HG02981 (cell line): Measurements from ENCODE around the gene NT5E.

Source experiments
- ATAC-seq: cut with Tn5 transposase; IDR thresholded peaks from one replicate; pipeline ENCODE4 v1.9.1; 2021; ENCODE audit warnings: mild to moderate bottlenecking, moderate library complexity; ENCODE audit not compliant: unreplicated experiment

Gene NT5E

DNA sequence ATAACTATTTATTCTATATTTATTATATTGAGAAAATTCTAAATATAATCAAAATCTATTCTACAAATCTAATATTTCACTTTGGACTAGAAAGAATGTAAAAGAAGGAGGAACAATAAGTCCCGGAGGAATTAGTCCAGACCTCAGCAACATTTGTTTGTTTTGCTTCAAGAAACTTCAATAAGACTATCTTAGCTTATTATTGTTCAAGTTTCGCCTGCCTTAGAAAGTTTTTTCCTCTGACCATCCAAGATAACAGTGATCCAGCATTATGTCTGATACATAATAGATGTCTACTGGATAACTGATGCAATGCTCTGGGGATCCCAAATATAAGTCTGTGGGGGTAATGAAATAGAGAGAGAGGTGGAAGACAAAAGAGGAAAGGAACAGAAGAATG lies 28.7 kb upstream of the NT5E start:
- ATAC-seq, result no peak

DNA sequence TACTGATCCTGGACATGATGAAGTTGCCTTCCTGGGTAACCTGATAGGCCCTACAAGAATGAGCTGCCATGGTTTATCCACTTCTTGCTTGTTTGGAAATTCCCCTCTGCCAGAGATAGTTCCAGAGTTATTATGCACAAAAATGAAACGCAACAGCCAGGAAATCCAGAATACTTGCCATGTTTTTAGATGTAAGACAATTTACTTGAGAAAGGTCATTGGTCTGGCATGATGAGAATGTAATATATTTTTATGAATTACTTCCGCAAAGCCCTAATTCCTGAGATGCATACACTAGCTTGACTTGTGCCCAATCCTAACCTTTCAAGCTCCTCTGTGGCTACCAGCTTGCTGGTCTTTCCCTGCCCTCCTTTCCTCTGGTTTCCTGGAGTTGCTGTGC lies 27.9 kb upstream of the NT5E start:
- ATAC-seq, result no peak

DNA sequence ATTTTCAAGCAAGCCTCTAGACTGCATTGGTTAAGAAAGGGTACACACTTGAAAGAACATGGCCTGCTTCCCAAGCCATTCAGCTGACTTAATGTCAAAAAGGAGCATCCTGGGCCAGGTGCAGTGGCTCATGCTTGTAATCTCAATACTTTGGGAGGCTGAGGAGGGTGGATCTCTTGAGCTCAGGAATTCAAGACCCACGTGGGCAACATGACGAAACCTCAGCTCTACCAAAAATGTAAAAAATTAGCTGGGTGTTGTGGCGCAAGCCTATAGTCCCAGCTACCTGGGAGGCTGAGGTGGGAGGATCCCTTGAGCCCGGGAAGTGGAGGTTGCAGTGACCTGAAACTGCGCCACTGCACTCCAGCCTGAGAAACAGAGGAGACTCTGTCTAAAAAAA lies 26.9 kb upstream of the NT5E start:
- no peak for ATAC-seq

DNA sequence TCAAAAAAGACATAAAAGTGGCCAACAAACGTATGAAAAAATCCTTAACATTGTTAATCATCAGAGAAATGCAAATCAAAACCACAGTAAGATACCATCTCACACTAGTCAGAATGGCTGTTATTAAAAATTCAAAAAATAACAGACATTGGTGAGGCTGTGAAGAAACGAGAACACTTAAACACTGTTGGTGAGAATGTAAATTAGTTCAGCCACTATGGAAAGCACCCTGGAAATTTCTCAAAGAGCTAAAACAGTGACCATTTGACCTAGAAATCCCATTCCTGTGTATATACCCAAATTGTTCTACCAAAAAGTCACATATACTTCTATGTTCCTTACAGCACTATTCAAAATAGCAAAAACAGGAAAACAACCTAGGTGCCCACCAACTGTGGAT lies 24.9 kb upstream of the NT5E start:
- ATAC-seq, result no peak

DNA sequence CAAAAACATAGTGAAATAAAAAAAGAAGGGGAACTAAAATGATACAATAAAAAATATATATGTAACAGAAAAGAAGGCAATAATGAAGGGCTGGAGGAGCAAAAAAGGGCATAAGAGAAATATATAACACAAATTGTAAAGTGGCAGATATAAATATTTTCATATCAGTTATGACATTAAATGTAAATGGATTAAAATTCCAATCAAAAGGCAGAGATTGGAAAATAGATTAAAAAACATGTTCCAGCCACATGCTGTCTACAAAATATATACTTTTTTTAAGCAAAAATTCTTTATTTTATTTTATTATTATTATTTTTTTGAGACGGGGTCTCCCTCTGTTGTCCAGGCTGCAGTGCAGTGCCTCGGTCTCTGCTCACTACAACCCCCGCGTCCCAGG lies 23.9 kb upstream of the NT5E start:
- ATAC-seq, result no peak

DNA sequence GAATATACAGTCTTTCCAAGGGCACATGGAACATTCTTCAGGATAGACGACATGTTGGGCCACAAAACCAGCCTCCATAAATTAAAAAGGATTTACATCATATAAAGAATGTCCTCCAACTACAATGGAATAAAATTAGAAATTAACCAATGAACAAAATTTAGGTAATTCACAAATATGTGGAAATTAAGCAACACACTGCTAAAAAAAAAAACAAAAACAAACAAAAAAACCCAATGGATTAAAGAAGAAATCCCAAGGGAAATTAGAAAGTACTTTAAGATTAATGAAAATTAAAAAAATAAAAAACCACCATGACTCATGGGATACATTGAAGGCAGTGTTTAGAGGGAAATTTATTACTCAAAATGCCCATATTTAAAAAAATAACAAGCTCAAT lies 21.4 kb upstream of the NT5E start:
- ATAC-seq, result no peak

DNA sequence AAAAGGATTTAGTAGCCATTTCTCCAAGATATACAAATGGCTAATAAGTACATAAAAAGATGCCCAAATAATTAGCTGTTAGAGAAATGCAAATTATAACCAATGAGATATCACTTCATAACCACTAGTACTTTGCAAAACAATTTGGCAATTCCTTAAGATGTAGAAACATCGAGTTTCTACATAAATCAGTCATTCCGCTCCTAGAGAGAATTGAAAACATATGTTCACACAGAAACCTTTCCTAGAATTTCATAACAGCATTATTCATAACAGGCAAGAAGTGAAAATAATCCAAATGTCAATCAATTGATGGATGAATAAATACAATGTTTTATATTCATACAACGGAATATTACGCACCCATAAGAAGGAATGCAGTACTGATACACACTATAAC lies 20.5 kb upstream of the NT5E start:
- ATAC-seq, result no peak

DNA sequence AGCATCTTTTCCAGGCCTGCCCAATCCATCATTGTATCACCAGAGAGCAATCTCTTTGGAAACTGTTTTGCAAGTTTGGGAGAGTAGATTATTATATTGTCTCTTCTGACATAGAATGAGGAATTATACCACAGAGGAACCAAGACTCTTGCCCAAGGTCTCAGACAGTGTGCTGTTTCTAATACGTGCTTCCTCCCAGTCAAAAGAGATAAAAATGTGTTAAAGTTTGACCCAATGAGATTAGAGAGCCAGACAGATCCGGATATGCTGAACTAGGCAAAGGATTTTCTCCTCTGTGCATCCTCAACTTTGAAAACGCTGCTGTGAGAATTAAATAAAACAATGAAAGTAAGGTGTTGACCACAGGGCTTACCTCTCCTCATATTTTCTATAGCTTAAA lies 18.6 kb upstream of the NT5E start:
- ATAC-seq, result no peak

DNA sequence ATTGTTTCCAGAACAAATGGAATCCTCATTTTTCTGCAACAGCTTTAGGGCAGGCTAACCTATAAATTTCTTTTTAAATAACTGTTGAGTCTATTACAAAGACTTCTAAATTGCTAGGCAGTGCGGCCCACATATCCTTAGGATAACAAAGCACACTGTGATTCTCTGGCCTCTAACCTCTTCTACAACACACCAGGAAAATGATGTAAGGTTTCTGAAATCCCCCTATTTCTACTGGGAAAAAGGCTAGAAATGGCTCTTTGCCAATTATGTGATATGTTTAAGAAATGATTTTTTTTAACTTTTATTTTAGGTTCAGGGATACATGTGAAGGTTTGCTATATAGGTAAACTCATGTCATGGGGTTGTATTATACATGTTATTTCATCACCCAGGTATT lies 17.3 kb upstream of the NT5E start:
- no peak for ATAC-seq

DNA sequence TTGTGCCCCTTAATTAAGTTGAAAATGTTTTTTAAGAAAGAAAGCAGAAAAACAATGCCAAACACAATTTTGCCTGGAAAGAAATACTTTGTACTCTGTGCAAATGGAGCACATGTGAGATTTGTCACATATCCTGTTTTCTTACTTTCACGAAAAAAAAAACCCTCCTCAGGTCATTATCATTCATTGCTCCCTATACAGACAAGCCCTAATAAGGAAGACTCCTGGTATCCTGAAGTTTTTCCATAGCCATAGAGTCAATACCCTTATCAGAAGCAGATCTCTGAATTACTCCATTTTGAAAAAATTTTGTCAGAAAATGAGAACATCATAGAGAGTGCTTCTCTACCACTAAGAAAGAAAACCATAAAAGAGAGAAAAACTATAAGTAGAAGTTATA lies 14.0 kb upstream of the NT5E start:
- ATAC-seq, result no peak

DNA sequence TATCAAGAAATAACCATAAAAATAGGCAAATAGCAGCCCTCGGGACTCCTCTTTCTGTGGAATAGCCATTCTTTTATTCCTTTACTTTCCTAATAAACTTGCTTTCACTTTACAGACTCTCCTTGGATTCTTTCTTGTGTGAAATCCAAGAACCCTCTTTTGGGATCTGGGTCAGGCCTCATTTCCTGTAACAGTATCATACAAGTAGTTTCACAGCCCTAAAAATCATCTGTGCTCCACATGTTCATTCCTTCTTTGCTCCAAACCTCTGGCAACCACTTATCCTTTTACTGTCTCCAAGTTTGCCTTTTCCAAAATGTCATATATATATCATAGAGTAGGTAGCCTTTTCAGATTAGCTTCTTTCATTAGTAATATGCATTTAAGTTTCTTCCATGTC lies 13.5 kb upstream of the NT5E start:
- ATAC-seq, result no peak

DNA sequence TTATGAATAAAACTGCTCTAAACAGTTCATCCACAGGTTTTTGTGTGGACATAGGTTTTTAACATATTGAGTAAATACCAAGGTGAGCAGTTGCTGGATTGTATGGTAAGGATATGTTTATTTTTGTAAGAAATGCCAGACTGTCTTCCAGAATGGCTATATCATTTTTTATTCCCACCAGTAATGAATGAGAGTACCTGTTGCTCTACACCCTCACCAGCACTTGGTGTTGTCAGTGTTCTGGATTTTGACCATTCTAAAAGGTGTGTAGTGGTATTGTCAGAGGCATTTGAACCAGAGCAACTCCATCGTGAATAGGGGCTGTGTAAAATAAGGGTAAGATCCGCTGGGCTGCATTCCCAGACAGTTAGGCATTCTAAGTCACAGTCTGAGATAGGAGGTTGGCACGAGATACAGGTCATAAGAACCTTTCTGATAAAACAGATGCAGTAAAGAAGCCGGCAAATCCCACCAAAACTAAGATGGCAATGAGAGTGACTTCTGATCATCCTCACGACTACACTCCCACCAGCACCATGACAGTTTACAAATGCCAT lies 12.9 kb upstream of the NT5E start:
- no peak for ATAC-seq

DNA sequence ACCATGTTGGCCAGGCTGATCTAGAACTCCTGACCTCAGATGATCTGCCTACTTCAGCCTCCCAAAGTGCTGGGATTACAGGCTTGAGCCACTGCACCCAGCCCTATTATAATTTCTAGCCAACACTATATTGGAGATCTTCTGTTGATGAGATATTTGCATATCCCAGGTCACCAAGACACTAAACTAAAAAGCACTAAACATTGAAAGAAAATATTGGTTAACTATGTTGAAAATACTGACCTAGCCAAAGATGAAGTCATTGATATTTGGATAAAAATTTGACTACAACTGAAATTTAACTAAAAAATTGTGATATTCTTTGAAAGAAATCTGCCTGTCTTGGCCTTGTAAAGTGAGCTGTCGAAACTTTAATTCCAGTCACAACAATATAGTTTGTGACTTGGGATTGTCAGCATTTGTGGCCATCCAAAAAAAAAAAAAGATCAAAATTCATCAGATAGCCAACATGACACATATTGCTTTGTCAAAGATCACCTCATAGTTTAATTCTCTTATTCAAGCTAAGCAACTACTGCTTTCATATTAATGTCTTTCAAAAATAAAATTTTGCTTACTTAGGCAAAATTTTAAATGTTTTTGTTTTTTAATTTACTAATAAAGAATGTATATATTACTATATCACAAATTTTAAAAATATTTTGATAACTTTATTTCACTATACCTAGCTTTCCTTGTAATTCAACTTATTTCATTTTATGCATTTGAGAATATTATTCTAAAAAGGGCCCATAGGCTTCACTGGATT lies 6.3 kb upstream of the NT5E start:
- ATAC-seq, result no peak

DNA sequence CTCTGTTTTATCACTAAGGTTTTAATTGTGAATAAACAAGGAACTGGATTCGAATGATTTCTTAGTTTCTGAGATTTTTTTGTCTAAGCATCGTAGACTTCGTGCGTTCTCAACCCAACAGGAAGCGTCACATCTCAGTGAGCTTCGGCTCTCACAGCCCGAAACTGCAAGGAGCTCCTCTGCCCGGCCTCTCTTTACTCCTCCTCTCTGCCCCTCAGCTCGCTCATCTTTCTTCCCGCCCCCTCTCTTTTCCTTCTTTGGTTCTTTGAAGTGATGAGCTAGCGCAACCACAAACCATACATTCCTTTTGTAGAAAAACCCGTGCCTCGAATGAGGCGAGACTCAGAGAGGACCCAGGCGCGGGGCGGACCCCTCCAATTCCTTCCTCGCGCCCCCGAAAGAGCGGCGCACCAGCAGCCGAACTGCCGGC lies 480 bp upstream of the NT5E start:
- peak; percentile 61 for ATAC-seq

DNA sequence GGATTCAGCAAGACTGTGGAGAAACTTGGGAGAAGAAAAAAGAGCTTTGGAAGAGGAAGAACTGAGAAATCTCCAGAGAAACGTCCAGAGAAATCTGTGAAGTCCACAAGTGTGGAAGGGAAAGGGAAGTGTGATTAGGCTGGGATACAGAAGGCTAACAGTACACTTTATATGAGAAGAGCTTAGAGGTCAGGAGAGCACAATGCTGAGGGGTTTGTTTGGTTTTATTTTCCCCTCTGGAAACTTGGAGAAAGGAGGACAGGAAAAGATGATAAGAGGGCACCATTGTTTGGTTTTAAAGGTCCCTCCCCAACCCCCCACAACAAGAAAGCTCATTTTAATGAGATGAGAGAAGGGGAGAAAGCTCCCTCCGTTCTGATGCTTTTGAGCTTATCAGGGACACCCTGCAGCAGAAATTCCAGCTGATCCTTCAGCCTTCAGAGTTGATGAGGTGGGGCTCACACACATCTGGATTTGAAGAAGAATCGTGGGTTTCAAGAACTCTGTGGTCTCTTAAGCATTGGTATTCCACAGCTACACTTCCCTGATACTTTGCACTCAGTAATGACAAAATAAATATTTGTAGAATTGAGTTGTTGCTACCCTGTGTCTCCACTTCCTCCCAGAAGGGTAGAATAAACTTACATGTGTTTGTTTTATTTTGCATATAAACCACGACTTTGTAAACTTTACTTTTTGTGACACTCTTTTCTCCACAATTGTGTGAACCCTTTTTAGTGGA lies 1.9 kb downstream of the NT5E start:
- no peak for ATAC-seq

DNA sequence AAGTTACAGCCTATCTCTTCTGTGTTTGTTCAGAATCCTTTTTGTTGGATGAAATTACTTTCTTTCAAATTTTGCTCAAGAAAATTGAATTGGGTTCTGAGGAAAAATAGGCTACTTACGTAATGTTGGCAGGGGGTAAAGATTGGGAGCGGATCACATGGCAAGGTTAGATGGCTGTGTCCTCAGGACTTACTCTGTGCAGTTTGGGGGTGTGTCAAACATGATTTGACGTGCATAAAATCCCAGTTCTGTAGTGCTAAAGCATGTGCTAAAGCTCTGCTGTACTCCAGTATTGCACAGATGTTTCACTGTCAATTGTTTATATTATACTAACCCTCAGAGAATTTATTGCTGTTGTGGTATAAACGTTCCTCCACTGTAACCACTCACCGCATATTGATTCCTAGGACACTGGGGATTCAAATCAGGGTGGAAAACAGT lies 2.6 kb downstream of the NT5E start:
- no peak for ATAC-seq

DNA sequence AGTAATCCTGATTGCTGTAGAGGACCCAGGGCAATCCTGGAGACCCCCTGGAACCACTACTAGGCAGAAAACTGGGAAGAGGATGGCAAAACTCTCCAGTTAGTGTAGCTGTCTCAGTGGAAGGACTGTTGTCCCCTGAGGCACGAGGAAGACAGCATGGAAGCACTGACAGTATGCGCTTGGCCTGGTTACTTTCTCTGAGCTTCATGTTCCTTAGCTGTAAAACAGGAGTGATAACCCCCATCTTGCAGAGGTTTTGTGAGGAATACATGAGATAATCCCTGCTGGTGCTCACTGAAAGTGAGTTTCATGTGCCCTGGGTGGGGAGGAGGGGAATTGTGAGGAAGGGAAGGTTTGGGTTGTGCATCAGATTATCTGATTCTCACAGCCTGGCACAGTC lies 3.2 kb downstream of the NT5E start:
- ATAC-seq, result no peak

DNA sequence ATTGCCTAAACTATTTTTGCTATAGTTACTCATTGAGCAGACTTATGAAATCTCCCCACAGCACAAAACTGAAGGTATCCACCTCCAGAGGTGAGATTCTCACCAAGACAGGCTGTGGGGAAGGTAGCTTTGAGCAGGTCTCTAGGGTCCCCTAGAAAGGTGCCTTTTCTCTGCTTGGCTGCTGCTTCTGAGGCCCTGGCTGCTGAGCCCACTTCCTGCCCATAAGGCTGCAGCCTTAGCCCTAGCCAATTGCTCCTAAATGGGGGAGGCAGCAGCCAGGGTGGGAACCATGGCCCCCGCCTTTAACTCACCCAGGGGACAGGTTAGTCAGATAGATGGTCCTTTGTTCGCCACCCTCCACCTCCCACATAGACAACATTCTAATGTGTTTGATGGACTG lies 3.6 kb downstream of the NT5E start:
- no peak for ATAC-seq

DNA sequence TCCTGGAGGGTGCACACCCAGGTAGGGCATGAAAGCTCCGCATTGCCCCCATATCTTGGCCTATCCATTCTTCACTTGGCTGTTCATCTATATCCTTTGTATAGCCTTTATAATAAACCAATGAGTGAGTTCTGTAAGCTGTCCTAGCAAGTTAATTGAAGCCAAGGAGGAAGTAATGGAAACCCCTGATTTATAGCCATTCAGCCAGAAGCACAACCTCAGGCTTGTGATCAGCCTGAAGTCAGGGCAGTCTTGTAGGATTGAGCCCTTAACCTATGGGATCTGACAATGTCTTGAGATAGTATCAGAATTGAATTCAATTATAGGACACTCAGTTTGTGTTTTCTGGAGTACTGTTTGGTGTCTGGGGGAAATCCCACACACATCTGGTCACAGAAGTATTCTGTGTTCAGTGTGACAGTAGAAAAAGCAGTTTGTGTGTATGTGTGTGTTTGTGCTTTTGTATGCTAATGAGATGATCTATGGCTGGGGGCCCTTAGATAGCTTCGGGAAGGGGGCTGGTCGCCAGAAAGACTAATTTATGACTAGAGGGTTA lies 5.7 kb downstream of the NT5E start:
- no peak for ATAC-seq

DNA sequence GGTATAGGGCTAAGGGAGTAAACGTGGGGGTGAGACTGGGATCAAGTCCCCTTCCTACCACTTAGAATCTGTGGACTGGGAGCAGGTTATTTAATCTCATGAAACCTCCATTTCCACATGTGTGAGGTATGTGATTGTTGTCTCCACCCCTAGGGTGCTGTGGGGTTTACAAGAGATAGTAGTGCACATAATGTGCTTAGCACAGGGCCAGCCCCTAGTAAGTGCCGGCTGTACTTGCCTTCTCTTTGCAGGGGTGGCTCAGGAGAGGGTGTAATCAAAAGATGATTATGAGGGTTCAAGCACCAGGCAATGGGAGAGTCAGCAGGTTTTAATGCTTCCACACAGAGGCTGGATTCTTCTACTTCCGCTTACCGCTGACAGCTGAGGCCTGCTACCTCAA lies 6.9 kb downstream of the NT5E start:
- no peak for ATAC-seq

DNA sequence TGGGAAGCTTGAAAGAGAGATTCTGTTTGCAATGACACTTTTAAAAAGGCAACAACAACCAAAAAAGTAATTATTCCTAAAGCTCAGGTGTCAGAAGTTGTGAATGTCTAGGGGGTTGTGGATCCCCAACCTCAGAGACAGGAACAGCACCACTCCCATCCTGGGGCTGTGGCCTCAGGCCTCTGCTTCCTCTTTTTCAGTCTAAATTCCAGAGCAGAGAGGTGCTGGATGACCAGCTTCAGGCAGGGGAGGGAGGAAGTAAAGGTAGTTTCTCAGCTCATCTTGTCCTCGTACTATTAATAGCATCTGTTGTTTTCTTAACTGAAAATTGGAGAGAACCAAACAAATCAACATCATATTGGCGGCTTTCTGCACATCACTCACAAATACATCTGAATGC lies 8.3 kb downstream of the NT5E start:
- ATAC-seq, result no peak

DNA sequence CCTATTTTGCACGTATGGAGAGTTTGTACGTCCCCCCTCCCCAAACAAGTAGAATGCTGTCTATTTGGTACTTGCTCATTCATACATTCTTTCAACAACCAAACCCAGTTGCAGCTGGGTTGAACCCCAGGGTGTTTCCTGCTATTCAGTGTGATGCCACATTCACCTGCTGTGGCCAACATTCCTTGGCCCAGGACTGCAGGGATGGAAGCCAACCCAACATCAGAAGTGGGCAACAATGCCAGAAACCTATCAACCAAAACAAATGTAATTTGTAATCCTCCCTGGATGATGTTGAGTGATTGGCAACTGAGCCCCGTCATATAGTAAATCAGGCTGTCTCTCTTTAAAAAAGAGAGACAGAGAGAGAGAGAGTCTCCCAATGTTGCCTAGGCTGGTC lies 8.9 kb downstream of the NT5E start:
- ATAC-seq, result no peak
